Cardiac septum (tissue), 1 donor: ENCODE results near the gene TRIOBP. TPM values are rescaled to one million over a fixed set of nuclear protein-coding genes. Genes with fewer than 3 reads are reported as not detected.

Source experiments
- DNase-seq: peaks from one replicate; pipeline ENCODE4 v3.0.0-alpha.2; 2020; ENCODE audit warnings: low spot score
- intact Hi-C: fragments of 100-400 bp; cut with DNase I; formaldehyde crosslinking; loops from one replicate; pipeline ENCODE4 v1.14.0; 2022
- total RNA-seq: library from RNA; stranded (reverse); fragmentation: NEBNext Ultra II Directional; extraction: Animal tissue kit (Norgen Biotek cat#: 25700); gene quantifications from one replicate; pipeline ENCODE4 v1.2.1, GENCODE V29; 2021
- donor health status: DM: no; HTN: no; CAD: no.

Gene TRIOBP
- total RNA-seq, 1 donor from 2014 or later = 115 TPM

- no peak for DNase-seq
- intact Hi-C loops = no loop called here
Measured at GRCh38 chr22:37664249-37665101, 32.4 kb upstream of the TRIOBP start.

- no peak for DNase-seq
- intact Hi-C loops = no loop called here
Measured at GRCh38 chr22:37665487-37665886, 31.4 kb upstream of the TRIOBP start.

GRCh38 chr22:37669586-37669985 is 27.3 kb upstream of the TRIOBP start:
- DNase-seq = no peak
- intact Hi-C loops = no loop called here

GRCh38 chr22:37672206-37672919 is 24.5 kb upstream of the TRIOBP start:
- intact Hi-C loops = no loop called here
- DNase-seq = no peak

- intact Hi-C loops = no loop called here
- no peak for DNase-seq
Measured at GRCh38 chr22:37672920-37673455, 23.9 kb upstream of the TRIOBP start.

- intact Hi-C loops = loop anchor here (2.0 kb wide), 2 partner anchors 13 to 65 kb away; partner anchors contain the start of gene GGA1
- no peak for DNase-seq
Measured at GRCh38 chr22:37674248-37674647, 22.6 kb upstream of the TRIOBP start.

- intact Hi-C loops = loop anchor here (2.0 to 5.0 kb wide), 3 partner anchors 14 to 77 kb away; partner anchors contain the start of gene GGA1
- DNase-seq = peak; percentile 97
Measured at GRCh38 chr22:37674951-37675929, 21.6 kb upstream of the TRIOBP start, which contains the start of gene LGALS1. Gene LGALS1, plus strand, starts transcription at chr22:37675636. Its CDS starts 67 bp downstream, at chr22:37675703.

- intact Hi-C loops = loop anchor here (2.0 to 5.0 kb wide), 3 partner anchors 15 to 76 kb away; partner anchors contain the start of gene GGA1
- peak; percentile 83 for DNase-seq
Measured at GRCh38 chr22:37675930-37676735, 20.7 kb upstream of the TRIOBP start.

GRCh38 chr22:37676736-37677492 is 19.9 kb upstream of the TRIOBP start:
- peak; percentile 95 for DNase-seq
- intact Hi-C loops = loop anchor here (5.0 kb wide), 1 partner anchor 75 kb away; no protein-coding TSS in a partner anchor

GRCh38 chr22:37677493-37677974 is 19.3 kb upstream of the TRIOBP start:
- DNase-seq = no peak
- intact Hi-C loops = loop anchor here (5.0 kb wide), 1 partner anchor 75 kb away; no protein-coding TSS in a partner anchor

GRCh38 chr22:37678372-37678771 is 18.5 kb upstream of the TRIOBP start:
- intact Hi-C loops = loop anchor here (5.0 kb wide), 1 partner anchor 74 kb away; no protein-coding TSS in a partner anchor
- DNase-seq = no peak

- intact Hi-C loops = loop anchor here (2.0 to 5.0 kb wide), 3 partner anchors 37 to 73 kb away; no protein-coding TSS in a partner anchor
- no peak for DNase-seq
Measured at GRCh38 chr22:37679670-37680069, 17.2 kb upstream of the TRIOBP start.

- no peak for DNase-seq
- intact Hi-C loops = loop anchor here (2.0 to 5.0 kb wide), 2 partner anchors 38 to 58 kb away; no protein-coding TSS in a partner anchor
Measured at GRCh38 chr22:37680191-37680851, 16.5 kb upstream of the TRIOBP start.

GRCh38 chr22:37681001-37681424 is 15.8 kb upstream of the TRIOBP start:
- DNase-seq = no peak
- intact Hi-C loops = loop anchor here (2.0 to 5.0 kb wide), 2 partner anchors 38 to 59 kb away; no protein-coding TSS in a partner anchor

GRCh38 chr22:37681556-37682049 is 15.2 kb upstream of the TRIOBP start:
- intact Hi-C loops = loop anchor here (2.0 to 5.0 kb wide), 2 partner anchors 39 to 59 kb away; no protein-coding TSS in a partner anchor
- no peak for DNase-seq
